Endometrial microvascular endothelial cells (primary cell): ENCODE data around the gene DSG2. TPM values are rescaled to one million over a fixed set of nuclear protein-coding genes. Genes with fewer than 3 reads are reported as not detected.
"Not testable (repeated sequence)": the region's sequence is repeated elsewhere in the genome, so short reads cannot be mapped to it uniquely, and the experiment has no call there.

Experiments used
- in situ Hi-C: cut with HindIII; loops from 2 replicates; pipeline ENCODE4 v1.10.0; 2017; ENCODE audit warnings: low sequenced_read_pairs, low pct_unique_long_range_greater_than_20kb; ENCODE audit errors: inconsistent ontology term
- total RNA-seq: library from RNA; depleted of rRNA; stranded (reverse); fragments of >200 nt; gene quantifications from one replicate; pipeline ENCODE4 v1.2.3, GENCODE V29; 2015; ENCODE audit errors: inconsistent ontology term

Gene DSG2
- total RNA-seq, result not detected

GRCh38 chr18:31497836-31498573 lies at the start of gene DSG2:
TSS of gene DSG2 (plus strand) at chr18:31498177. CDS start at chr18:31498252, 75 bp downstream.
- in situ Hi-C loops, result no loop called here

GRCh38 chr18:31450409-31450808 lies 47.6 kb upstream of the DSG2 start:
- in situ Hi-C loops, result no loop called here

GRCh38 chr18:31451625-31452024 lies 46.4 kb upstream of the DSG2 start:
- in situ Hi-C loops, result no loop called here

DNA sequence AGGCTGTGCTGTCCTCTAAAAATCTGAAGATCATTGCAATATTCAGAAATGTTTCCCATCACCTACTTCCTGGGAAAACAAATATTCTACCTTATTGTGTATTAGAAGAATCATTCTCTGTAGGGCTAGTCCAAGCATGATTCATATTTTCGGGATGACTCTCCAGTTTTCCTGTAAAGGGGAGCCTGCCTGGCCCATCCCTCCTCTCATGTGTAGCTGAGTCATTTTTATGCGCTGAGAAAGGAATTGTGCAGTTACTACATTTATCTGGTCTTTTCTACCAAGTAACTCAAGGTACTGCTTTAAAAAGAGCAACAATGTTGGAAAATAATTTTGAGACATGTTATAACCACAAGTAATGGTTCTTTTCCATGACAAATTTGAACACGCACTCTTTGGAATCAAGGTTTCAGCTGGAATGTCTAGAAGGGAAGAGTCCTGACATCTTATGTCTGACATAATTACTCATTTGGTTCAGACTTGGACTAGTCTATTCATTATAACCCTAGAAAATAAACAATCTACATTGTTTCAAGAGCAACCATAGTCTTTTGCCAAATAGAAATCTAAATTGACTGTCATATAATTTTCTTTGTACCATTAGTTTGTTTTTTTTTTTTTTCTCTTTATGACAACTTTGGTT lies 43.8 kb upstream of the DSG2 start:
- in situ Hi-C loops, result no loop called here

DNA sequence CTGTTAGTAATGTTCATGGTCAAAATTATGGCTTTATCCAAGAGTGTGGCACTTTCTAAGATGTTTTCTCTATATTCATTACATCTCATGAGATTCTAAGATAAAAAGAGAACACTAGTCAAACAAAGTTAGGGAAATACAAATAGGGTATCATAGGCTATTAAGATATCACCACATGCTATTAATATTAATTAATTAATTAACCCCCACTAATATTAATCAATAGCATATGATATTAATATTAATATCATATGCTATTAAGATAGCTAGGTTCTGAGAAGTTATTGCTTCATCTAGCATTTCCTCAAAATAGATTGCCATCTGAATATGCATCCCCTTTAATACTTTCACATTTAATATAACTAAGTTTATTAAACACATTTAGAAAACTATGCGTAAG lies 28.3 kb upstream of the DSG2 start:
- in situ Hi-C loops, result no loop called here

- in situ Hi-C loops, result no loop called here
Measured at GRCh38 chr18:31478688-31479087, 19.3 kb upstream of the DSG2 start.

- in situ Hi-C loops, result no loop called here
Measured at GRCh38 chr18:31482051-31482450, 15.9 kb upstream of the DSG2 start.

DNA sequence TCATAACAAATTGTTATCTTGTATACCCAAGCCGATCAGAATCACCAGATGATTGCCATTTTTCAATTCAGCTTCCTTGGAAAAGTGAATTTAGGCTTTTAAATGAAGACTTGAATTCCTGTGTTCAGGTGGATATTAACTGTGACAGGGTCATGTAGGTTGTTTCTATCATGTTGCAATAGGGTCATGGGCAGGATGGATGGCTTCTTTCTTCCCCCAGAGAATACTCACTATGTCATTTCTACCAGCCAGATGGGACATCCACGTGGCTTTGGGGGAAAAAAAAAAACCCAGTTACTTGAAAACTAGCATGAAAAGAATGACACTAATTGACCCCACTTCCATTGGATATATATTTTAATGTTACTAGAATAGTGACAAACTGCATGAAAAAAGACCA lies 14.6 kb upstream of the DSG2 start:
- in situ Hi-C loops, result no loop called here

GRCh38 chr18:31484461-31484860 lies 13.5 kb upstream of the DSG2 start:
- in situ Hi-C loops, result no loop called here

DNA sequence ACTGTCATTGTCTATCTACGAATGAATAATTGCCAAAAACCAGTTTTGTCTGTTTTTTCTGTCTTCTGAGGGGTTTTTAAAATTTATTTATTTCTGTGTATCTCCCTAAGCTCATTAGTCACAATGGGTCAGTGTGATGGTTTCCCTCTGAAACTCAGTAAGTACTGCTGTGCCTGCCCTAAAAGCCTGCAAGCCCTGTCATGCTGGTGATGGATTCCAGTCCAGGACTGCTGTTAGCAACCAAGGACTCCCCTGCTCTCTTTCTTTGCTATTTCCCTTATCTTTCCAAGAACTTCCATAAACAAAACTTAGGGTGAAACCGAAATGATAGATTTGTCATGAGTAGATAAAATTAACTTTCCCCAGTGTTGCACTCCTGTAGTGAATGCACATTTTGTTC lies 11.8 kb upstream of the DSG2 start:
- in situ Hi-C loops, result no loop called here

GRCh38 chr18:31487246-31488015 lies 10.5 kb upstream of the DSG2 start:
- in situ Hi-C loops, result no loop called here

- in situ Hi-C loops, result no loop called here
Measured at GRCh38 chr18:31489311-31489710, 8.7 kb upstream of the DSG2 start.

GRCh38 chr18:31490387-31490786 lies 7.6 kb upstream of the DSG2 start:
- in situ Hi-C loops, result no loop called here

GRCh38 chr18:31490833-31491232 lies 7.1 kb upstream of the DSG2 start:
- in situ Hi-C loops, result no loop called here

- in situ Hi-C loops, result no loop called here
Measured at GRCh38 chr18:31491586-31491985, 6.4 kb upstream of the DSG2 start.

- in situ Hi-C loops, result no loop called here
Measured at GRCh38 chr18:31492671-31493070, 5.3 kb upstream of the DSG2 start.

- in situ Hi-C loops, result no loop called here
Measured at GRCh38 chr18:31493171-31493570, 4.8 kb upstream of the DSG2 start.

GRCh38 chr18:31493941-31494340 lies 4.0 kb upstream of the DSG2 start:
- in situ Hi-C loops, result no loop called here

DNA sequence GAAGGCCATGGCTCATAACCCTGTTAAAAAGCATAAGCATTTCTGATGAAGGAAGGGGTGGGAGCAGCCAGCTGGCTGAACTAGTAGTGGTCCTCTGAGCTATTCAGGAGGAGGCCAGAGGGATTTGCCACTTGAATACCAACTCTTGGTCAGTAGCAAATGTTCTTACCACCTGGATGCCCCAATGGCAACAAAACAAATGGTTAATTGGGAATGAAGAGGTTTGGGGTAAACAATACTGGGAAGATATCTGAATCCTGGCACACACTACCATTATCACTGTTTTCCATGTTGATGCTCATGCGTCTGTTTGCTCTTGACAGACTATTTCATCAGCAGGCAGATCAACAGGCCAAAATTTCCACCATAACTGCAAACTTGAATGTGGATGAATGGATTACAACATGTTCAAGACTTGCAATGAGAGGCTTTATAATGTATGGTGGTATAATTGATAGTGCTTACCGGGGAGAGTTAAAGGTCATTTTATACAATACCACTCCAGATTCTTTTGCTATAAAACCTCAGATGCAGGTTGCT lies 3.2 kb upstream of the DSG2 start:
- in situ Hi-C loops, result not testable (repeated sequence)

- in situ Hi-C loops, result no loop called here
Measured at GRCh38 chr18:31497404-31497835, 557 bp upstream of the DSG2 start.
